Stomach (tissue), 8 donors: ENCODE results near the gene MRE11. TPM values are rescaled to one million over a fixed set of nuclear protein-coding genes. Genes with fewer than 3 reads are reported as not detected.

ENCODE experiments used
- polyA plus RNA-seq, 3 donors: library from polyadenylated mRNA; stranded (reverse); fragments of 200-250 nt; gene quantifications; one replicate each; pipeline ENCODE4 v1.2.3, GENCODE V29; 2013
- small RNA-seq, 4 donors: library from RNA; depleted of rRNA; stranded (forward); fragments of <200 nt; gene quantifications; one replicate each; pipeline ENCODE3, GENCODE V24; 2016
- total RNA-seq, 5 donors: library from RNA; depleted of rRNA; stranded (reverse); fragments of >200 nt; gene quantifications; one replicate each; pipeline versions ENCODE4 v1.1.0 to v1.2.3, GENCODE V29; 2014 to 2016
- donor health status: healthy with polysubstance abuse.
- donor health status: Bipolar disorder and iron deficiency.
- donor health status: healthy.

MRE11 gene
- total and polyA plus RNA-seq, 8 donors, result 1.5 to 39.3 (median 6.3) TPM

Small RNA genes within 50 kb of the gene (small RNA-seq; reads per million reads assigned to genes)
- gene MIR548L, result 0 to 0.49 (median 0) reads per million in 4 donors

Other genes with a start within 250 kb of the MRE11 start
- not detected for gene IZUMO1R, start 189.3 kb downstream of the MRE11 start, total RNA-seq
- not detected for gene IZUMO1R, start 189.3 kb downstream of the MRE11 start, polyA plus RNA-seq
- gene GPR83, start 92.4 kb downstream of the MRE11 start, total RNA-seq, result under 1 TPM in 1 of 5 donors, not detected in 4; under 0.01 TPM
- under 1 TPM in 1 of 3 donors, not detected in 2; 0.05 TPM for gene GPR83, start 92.4 kb downstream of the MRE11 start, polyA plus RNA-seq
- 10 to 100 TPM in 3 of 5 donors, 1 to 10 TPM in 1, under 1 TPM in 1; 0.87 to 33.5 (median 16.4) TPM for gene ANKRD49, start 140 bp upstream of the MRE11 start, total RNA-seq
- gene ANKRD49, start 140 bp upstream of the MRE11 start, polyA plus RNA-seq, result 10 to 100 TPM; 14.0 to 77.0 (median 15.3) TPM
- gene C11orf97, start 18.6 kb upstream of the MRE11 start, total RNA-seq, result not detected
- gene C11orf97, start 18.6 kb upstream of the MRE11 start, polyA plus RNA-seq, result not detected
- gene FUT4, start 50.1 kb upstream of the MRE11 start, total RNA-seq, result 10 to 100 TPM in 3 of 5 donors, 1 to 10 TPM in 1, under 1 TPM in 1; 0.58 to 19.7 (median 18.2) TPM
- gene FUT4, start 50.1 kb upstream of the MRE11 start, polyA plus RNA-seq, result 1 to 10 TPM; 1.4 to 4.1 (median 2.7) TPM
- gene PIWIL4, start 73.5 kb upstream of the MRE11 start, total RNA-seq, result 10 to 100 TPM in 2 of 5 donors, 1 to 10 TPM in 2, not detected in 1; 1.3 to 19.4 (median 9.1) TPM
- gene PIWIL4, start 73.5 kb upstream of the MRE11 start, polyA plus RNA-seq, result 1 to 10 TPM; 1.7 to 4.2 (median 1.8) TPM